Upper lobe of right lung (tissue), 1 donor: ENCODE measurements around the gene FLII. TPM values are rescaled to one million over a fixed set of nuclear protein-coding genes. Genes with fewer than 3 reads are reported as not detected.

Experiments
- ATAC-seq: fragments of 200-7000 bp; cut with Tn5 transposase; one replicate; pipeline ENCODE4 v1.9.1; 2020; ENCODE audit warnings: mild to moderate bottlenecking, moderate library complexity
- DNase-seq: peaks from one replicate; pipeline ENCODE4 v3.0.0-alpha.2; 2020
- H3K27ac ChIP-seq: fragments of 200-600 bp; one replicate; pipeline ENCODE4 v1.8.0; 2022
- H3K27me3 ChIP-seq: fragments of 200-600 bp; one replicate; pipeline ENCODE4 v1.8.0; 2022; ENCODE audit warnings: mild to moderate bottlenecking
- H3K36me3 ChIP-seq: fragments of 200-600 bp; one replicate; pipeline ENCODE4 v1.8.0; 2022
- H3K4me1 ChIP-seq: fragments of 200-600 bp; one replicate; pipeline ENCODE4 v1.8.0; 2022
- H3K4me3 ChIP-seq: fragments of 200-600 bp; one replicate; pipeline ENCODE4 v1.8.0; 2022; ENCODE audit warnings: mild to moderate bottlenecking
- H3K9me3 ChIP-seq: fragments of 200-600 bp; one replicate; pipeline ENCODE4 v1.8.0; 2022
- intact Hi-C: fragments of 100-400 bp; cut with DNase I; formaldehyde crosslinking; loops from one replicate; pipeline ENCODE4 v1.11.0; 2022
- total RNA-seq: library from RNA; stranded (reverse); fragmentation: NEBNext Ultra II Directional; extraction: Animal tissue kit (Norgen Biotek cat#: 25700); gene quantifications from one replicate; pipeline ENCODE4 v1.2.1, GENCODE V29; 2021
- TF ChIP-seq, protein P1 (sequence below): fragments of 200-600 bp; IDR thresholded peaks from one replicate; pipeline ENCODE4 v1.8.0; 2022; ENCODE audit warnings: antibody characterized with exemption
- donor health status: DM: no; HTN: yes; CAD: no; lungs with severe emphysema.

The FLII gene
- total RNA-seq, 1 donor from 2014 or later: 295 TPM

DNA sequence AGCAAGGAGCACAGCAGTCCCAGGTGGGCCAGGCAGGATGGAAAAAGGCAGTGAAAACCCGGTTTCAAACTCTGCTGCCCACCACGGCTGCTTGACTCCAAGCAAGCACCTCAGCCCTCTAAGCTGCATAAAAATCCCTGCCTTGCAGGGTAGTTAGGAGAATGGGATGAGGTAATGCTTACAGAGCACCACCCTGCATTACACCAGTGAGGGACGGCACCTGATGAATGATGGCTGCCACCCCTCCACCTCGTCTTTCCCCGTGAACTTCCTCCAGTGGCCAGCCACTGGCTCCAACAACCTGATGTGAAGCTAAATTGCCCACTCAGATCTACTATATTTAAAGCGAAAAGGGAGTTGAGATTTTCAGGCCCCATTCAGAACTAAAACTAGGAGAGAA is 23.2 kb upstream of the FLII start:
- TF ChIP-seq, protein P1, sequence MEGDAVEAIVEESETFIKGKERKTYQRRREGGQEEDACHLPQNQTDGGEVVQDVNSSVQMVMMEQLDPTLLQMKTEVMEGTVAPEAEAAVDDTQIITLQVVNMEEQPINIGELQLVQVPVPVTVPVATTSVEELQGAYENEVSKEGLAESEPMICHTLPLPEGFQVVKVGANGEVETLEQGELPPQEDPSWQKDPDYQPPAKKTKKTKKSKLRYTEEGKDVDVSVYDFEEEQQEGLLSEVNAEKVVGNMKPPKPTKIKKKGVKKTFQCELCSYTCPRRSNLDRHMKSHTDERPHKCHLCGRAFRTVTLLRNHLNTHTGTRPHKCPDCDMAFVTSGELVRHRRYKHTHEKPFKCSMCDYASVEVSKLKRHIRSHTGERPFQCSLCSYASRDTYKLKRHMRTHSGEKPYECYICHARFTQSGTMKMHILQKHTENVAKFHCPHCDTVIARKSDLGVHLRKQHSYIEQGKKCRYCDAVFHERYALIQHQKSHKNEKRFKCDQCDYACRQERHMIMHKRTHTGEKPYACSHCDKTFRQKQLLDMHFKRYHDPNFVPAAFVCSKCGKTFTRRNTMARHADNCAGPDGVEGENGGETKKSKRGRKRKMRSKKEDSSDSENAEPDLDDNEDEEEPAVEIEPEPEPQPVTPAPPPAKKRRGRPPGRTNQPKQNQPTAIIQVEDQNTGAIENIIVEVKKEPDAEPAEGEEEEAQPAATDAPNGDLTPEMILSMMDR: no peak
- DNase-seq: no peak
- Histone ChIP-seq H3K27ac (no peak overlapping the region), H3K4me3 (no peak overlapping the region), H3K36me3 (peaks cover 97% of the 10 kb centered on the region), H3K9me3 (no peaks in the 10 kb centered on the region), H3K27me3 (no peaks in the 10 kb centered on the region), H3K4me1 (no peaks in the 10 kb centered on the region)
- intact Hi-C loops: no loop called here
- no peak for ATAC-seq

DNA sequence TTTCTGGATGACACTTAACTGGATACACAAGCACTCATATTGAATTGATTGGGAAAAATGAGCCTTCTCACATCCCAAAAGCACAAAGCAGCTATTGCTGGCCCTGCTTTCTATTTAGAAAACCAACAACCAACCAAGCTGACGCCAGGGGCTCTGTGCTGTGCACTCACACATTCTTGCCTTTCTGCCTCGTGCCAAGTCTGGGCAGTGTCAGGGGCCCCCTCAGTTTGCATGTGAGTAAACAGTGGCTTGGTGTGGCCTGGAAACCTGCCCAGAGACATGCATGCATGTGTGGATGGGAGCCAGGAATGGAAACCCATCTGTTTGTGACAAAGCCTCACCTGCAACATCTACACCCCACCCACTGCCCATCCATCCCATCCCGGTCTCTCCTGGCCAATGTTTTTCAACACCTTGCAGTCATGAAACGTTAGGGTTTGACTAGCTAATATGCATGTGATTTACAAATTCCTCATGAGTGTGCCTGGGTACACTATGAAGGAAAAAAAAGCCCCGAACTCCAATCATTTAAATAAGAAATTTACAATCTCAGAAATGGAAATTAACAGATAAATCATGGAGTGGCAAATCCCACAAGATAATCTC is 22.3 kb upstream of the FLII start:
- no peaks in the 10 kb centered on the region for H3K9me3 ChIP-seq
- H3K36me3 ChIP-seq: peaks cover 100% of the 10 kb centered on the region
- ATAC-seq (no peak), DNase-seq (no peak)
- intact Hi-C loops: no loop called here
- no peaks in the 10 kb centered on the region for H3K4me1 ChIP-seq
- no peaks in the 10 kb centered on the region for H3K27me3 ChIP-seq
- H3K4me3 ChIP-seq: no peak overlapping the region
- TF ChIP-seq, protein P1: no peak
- no peak overlapping the region for H3K27ac ChIP-seq

DNA sequence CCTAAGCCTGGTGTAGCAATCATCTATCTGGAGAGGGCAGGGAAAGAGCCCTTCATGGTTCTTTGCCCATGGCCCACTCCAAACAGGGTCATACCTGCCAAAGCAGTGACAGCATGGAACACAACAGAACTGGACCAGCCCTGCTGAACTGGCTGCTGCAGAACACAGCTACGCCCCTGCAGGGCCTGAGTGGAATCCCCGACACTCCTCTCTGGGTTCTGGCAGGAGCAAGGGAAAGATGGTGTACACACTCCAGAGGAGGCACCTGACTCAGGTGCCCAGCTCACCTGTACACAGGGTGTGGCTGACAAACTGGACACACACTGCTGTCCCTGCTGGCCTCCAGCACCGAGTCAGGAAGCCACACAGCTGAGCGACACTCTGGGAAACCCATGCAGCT is 21.7 kb upstream of the FLII start:
- Histone ChIP-seq H3K27ac (no peak overlapping the region), H3K4me3 (no peak overlapping the region), H3K9me3 (no peaks in the 10 kb centered on the region), H3K4me1 (no peaks in the 10 kb centered on the region), H3K27me3 (no peaks in the 10 kb centered on the region), H3K36me3 (peaks cover 95% of the 10 kb centered on the region)
- peak; percentile 94 for ATAC-seq
- DNase-seq: peak; percentile 74
- TF ChIP-seq, protein P1: no peak
- intact Hi-C loops: no loop called here

DNA sequence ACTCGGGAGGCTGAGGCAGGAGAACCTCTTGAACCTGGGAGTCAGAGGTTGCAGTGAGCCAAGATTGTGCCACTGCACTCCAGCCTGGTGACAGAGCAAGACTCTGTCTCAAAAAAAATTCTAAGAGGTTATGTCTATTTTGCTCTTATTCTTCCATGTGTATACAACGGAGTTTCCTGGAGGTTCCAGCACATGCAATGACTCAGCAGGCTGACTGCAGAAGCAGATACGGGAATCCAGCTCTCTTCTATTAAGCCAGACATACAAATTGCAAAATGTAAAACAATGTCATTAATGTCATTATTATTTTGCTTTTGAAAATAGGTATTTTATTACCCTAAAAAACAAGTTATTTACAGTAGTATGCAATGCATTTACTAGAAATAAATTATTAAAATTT is 20.3 kb upstream of the FLII start:
- H3K36me3 ChIP-seq: peaks cover 90% of the 10 kb centered on the region
- ATAC-seq: no peak
- TF ChIP-seq, protein P1: no peak
- H3K4me3 ChIP-seq: no peak overlapping the region
- intact Hi-C loops: no loop called here
- no peaks in the 10 kb centered on the region for H3K27me3 ChIP-seq
- no peak overlapping the region for H3K27ac ChIP-seq
- DNase-seq: no peak
- H3K9me3 ChIP-seq: no peaks in the 10 kb centered on the region
- H3K4me1 ChIP-seq: no peaks in the 10 kb centered on the region

DNA sequence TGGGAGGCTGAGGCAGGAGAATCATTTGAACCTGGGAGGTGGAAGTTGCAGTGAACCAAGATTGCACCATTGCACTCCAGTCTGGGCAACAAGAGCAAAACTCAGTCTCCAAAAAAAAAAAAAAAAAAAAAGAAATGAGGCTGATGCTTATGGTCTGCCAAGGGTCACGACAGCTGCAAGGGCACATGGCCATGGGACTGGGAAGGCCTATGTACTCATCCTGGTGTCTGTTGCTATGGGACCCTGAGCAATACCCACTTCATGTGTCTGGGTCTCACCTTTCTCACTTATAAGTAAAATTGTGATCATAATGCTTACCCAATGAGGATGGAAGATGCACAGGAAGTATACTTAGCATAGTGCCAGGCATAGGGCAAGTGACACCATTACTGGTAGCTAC is 18.5 kb upstream of the FLII start:
- peaks cover 77% of the 10 kb centered on the region for H3K36me3 ChIP-seq
- ATAC-seq (no peak), DNase-seq (no peak)
- no peaks in the 10 kb centered on the region for H3K4me1 ChIP-seq
- H3K27me3 ChIP-seq: no peaks in the 10 kb centered on the region
- no peaks in the 10 kb centered on the region for H3K9me3 ChIP-seq
- H3K27ac ChIP-seq: no peak overlapping the region
- TF ChIP-seq, protein P1: no peak
- intact Hi-C loops: no loop called here
- H3K4me3 ChIP-seq: no peak overlapping the region
